Ureter (tissue), 1 donor: ENCODE data around the gene TRPM8. TPM values are rescaled to one million over a fixed set of nuclear protein-coding genes. Genes with fewer than 3 reads are reported as not detected.
"Not testable (repeated sequence)": the region's sequence is repeated elsewhere in the genome, so short reads cannot be mapped to it uniquely, and the experiment has no call there.

Experiments
- DNase-seq: peaks from one replicate; pipeline ENCODE4 v3.0.0-alpha.2; 2020; ENCODE audit warnings: low spot score
- total RNA-seq: library from RNA; stranded (reverse); gene quantifications from one replicate; pipeline ENCODE4 v1.2.4, GENCODE V29; 2023
- donor health status: DM: yes; HTN: yes; CAD: no.

TRPM8 gene
- not detected for total RNA-seq

- no peak for DNase-seq
Measured at GRCh38 chr2:233917116-233917515, at the start of gene TRPM8. Gene TRPM8, plus strand, starts transcription at chr2:233917373. Its CDS starts 9,165 bp downstream, at chr2:233926538.

- no peak for DNase-seq
Measured at GRCh38 chr2:233867993-233868532, 49.1 kb upstream of the TRPM8 start, which contains the start of gene MSL3B. Gene MSL3B, minus strand, starts transcription at chr2:233868386.

GRCh38 chr2:233871432-233871831 lies 45.7 kb upstream of the TRPM8 start:
- no peak for DNase-seq

- DNase-seq, result not testable (repeated sequence)
Measured at GRCh38 chr2:233872125-233872524, 45.0 kb upstream of the TRPM8 start.

- DNase-seq, result no peak
Measured at GRCh38 chr2:233882353-233882752, 34.8 kb upstream of the TRPM8 start.

- DNase-seq, result no peak
Measured at GRCh38 chr2:233892793-233893192, 24.4 kb upstream of the TRPM8 start.

- DNase-seq, result not testable (repeated sequence)
Measured at GRCh38 chr2:233896253-233896652, 20.9 kb upstream of the TRPM8 start.

- no peak for DNase-seq
Measured at GRCh38 chr2:233901367-233901766, 15.8 kb upstream of the TRPM8 start.

- DNase-seq, result no peak
Measured at GRCh38 chr2:233901884-233902283, 15.3 kb upstream of the TRPM8 start.

- no peak for DNase-seq
Measured at GRCh38 chr2:233905945-233906344, 11.2 kb upstream of the TRPM8 start.

GRCh38 chr2:233907627-233908026 lies 9.5 kb upstream of the TRPM8 start:
- DNase-seq, result no peak

GRCh38 chr2:233912691-233913423 lies 4.3 kb upstream of the TRPM8 start:
- DNase-seq, result no peak

GRCh38 chr2:233915128-233915527 lies 2.0 kb upstream of the TRPM8 start:
- DNase-seq, result no peak

GRCh38 chr2:233919319-233919718 lies 2.1 kb downstream of the TRPM8 start:
- no peak for DNase-seq

- no peak for DNase-seq
Measured at GRCh38 chr2:233919938-233920337, 2.8 kb downstream of the TRPM8 start.

GRCh38 chr2:233922471-233922870 lies 5.3 kb downstream of the TRPM8 start:
- DNase-seq, result no peak

- no peak for DNase-seq
Measured at GRCh38 chr2:233925402-233925801, 8.2 kb downstream of the TRPM8 start.

- DNase-seq, result no peak
Measured at GRCh38 chr2:233926806-233927205, 9.6 kb downstream of the TRPM8 start.

GRCh38 chr2:233928594-233929351 lies 11.6 kb downstream of the TRPM8 start:
- DNase-seq, result no peak

- DNase-seq, result no peak
Measured at GRCh38 chr2:233929352-233930022, 12.3 kb downstream of the TRPM8 start.

GRCh38 chr2:233934524-233934923 lies 17.4 kb downstream of the TRPM8 start:
- DNase-seq, result no peak

- DNase-seq, result no peak
Measured at GRCh38 chr2:233935426-233935825, 18.3 kb downstream of the TRPM8 start.
